PC-9 (cell line): ENCODE results near the gene SMIM14. TPM values are rescaled to one million over a fixed set of nuclear protein-coding genes. Genes with fewer than 3 reads are reported as not detected.

Source experiments
- BruUV-seq: library from RNA; stranded (reverse); fragments of 400-500 nt; replicated peaks from 2 replicates; lab custom pipeline; 2021; lab: Mats Ljungman, UMichigan
- CTCF ChIA-PET: fragments of 300-600 bp; sonication (Branson Sonifier 250); formaldehyde crosslinking; loops from one replicate; lab custom pipeline; 2022; ENCODE audit warnings: antibody characterized with exemption; lab: Charles Lee
- POLR2A ChIA-PET: fragments of 300-600 bp; sonication (Branson Sonifier 250); formaldehyde crosslinking; loops from one replicate; lab custom pipeline; 2022; ENCODE audit warnings: antibody characterized with exemption; ENCODE audit not compliant: unreplicated experiment; lab: Charles Lee
- DNase-seq, 2 experiments: peaks; one replicate each; pipeline versions ENCODE4 v3.0.0 to v3.0.0-alpha.2; 2015 to 2022; ENCODE audit warnings: mixed read lengths in 1 of 2
- H2AFZ ChIP-seq: fragments of 200-600 bp; sonication (generic); 2 replicates; pipeline ENCODE4 v1.8.1; 2017; ENCODE audit warnings: antibody characterized with exemption
- H3F3A ChIP-seq: fragments of 200-600 bp; sonication (generic); 2 replicates; pipeline ENCODE4 v1.8.1; 2017; ENCODE audit warnings: antibody characterized with exemption, mild to moderate bottlenecking, low read depth; ENCODE audit not compliant: insufficient read depth
- H3K27ac ChIP-seq: fragments of 200-600 bp; sonication (generic); 2 replicates; pipeline ENCODE4 v1.6.1; 2016; ENCODE audit warnings: mixed run types
- H3K27me3 ChIP-seq: fragments of 200-600 bp; sonication (generic); 2 replicates; pipeline ENCODE4 v1.6.1; 2016; ENCODE audit warnings: low read depth, mixed run types; ENCODE audit not compliant: insufficient read depth
- H3K36me3 ChIP-seq: fragments of 200-600 bp; sonication (generic); 2 replicates; pipeline ENCODE4 v1.6.1; 2016; ENCODE audit warnings: low read depth, mixed run types
- H3K4me1 ChIP-seq: fragments of 200-600 bp; sonication (generic); replicated peaks from 2 replicates; pipeline ENCODE4 v1.6.1; 2016; ENCODE audit warnings: mixed run types; ENCODE audit not compliant: insufficient read depth
- H3K4me2 ChIP-seq: fragments of 200-600 bp; sonication (generic); 2 replicates; pipeline ENCODE4 v1.6.1; 2017; ENCODE audit warnings: mixed run types
- H3K4me3 ChIP-seq: fragments of 200-600 bp; sonication (generic); 2 replicates; pipeline ENCODE4 v1.6.1; 2016; ENCODE audit warnings: mixed run types
- H3K79me2 ChIP-seq: fragments of 200-600 bp; sonication (generic); 2 replicates; pipeline ENCODE4 v1.6.1; 2017; ENCODE audit warnings: low read depth, mixed run types
- H3K9me2 ChIP-seq: fragments of 200-600 bp; sonication (generic); 2 replicates; pipeline ENCODE4 v1.8.1; 2017; ENCODE audit warnings: mild to moderate bottlenecking; ENCODE audit not compliant: insufficient read depth
- H3K9me3 ChIP-seq: fragments of 200-600 bp; sonication (generic); 2 replicates; pipeline ENCODE4 v1.8.1; 2016; ENCODE audit warnings: low read depth; ENCODE audit not compliant: insufficient read depth
- H4K20me1 ChIP-seq: fragments of 200-600 bp; sonication (generic); 2 replicates; pipeline ENCODE4 v1.8.1; 2017; ENCODE audit not compliant: insufficient read depth
- CTCF ChIP-seq: fragments of 200-600 bp; sonication (generic); conservative IDR thresholded peaks from 2 replicates; pipeline ENCODE4 v1.6.1; 2017; ENCODE audit warnings: mixed run types, antibody characterized with exemption, mild to moderate bottlenecking, moderate library complexity
- EZH2 ChIP-seq: fragments of 200-600 bp; sonication (generic); IDR thresholded peaks from 2 replicates; pipeline ENCODE4 v1.8.0; 2017; ENCODE audit warnings: antibody characterized with exemption, low read depth
- intact Hi-C: fragments of 100-400 bp; cut with micrococcal nuclease; formaldehyde crosslinking; loops from one replicate; pipeline ENCODE4 v1.10.0; 2022; ENCODE audit not compliant: unreplicated experiment
- total RNA-seq: library from RNA; stranded (reverse); gene quantifications from 2 replicates; pipeline ENCODE4 v1.2.3, GENCODE V29; 2021

The SMIM14 gene
- total RNA-seq, 1 experiment from 2014 or later: 64.1 TPM

- Histone ChIP-seq H3K4me3 (no peak overlapping the region), H3K27me3 (no peaks in the 10 kb centered on the region), H3F3A (peaks cover 4% of the 10 kb centered on the region; the same call in 1 of the 2 replicates), H2AFZ (no peak overlapping the region), H4K20me1 (no peaks in the 10 kb centered on the region), H3K4me1 (no peaks in the 10 kb centered on the region), H3K9me3 (no peaks in the 10 kb centered on the region), H3K9me2 (no peaks in the 10 kb centered on the region), H3K36me3 (0 out of 2 replicates have a peak, but pooled peaks cover 7% of the 10 kb centered on the region), H3K4me2 (no peak overlapping the region), H3K79me2 (no peaks in the 10 kb centered on the region), H3K27ac (no peak overlapping the region)
- DNase-seq: no peak
- intact Hi-C loops: no loop called here
- POLR2A ChIA-PET: no interaction called here
- BruUV-seq: no TSS peak
- TF ChIP-seq CTCF (no peak), EZH2 (no peak)
- CTCF ChIA-PET: no interaction called here
Measured at GRCh38 chr4:39597695-39598381, 40.8 kb downstream of the SMIM14 start.

GRCh38 chr4:39596971-39597370 lies 41.7 kb downstream of the SMIM14 start:
- H3K9me3 ChIP-seq: no peaks in the 10 kb centered on the region
- TF ChIP-seq CTCF (no peak), EZH2 (no peak)
- 0 out of 2 replicates have a peak, but pooled peaks cover 5% of the 10 kb centered on the region for H3K36me3 ChIP-seq
- POLR2A ChIA-PET: no interaction called here
- H3K4me2 ChIP-seq: no peak overlapping the region
- intact Hi-C loops: no loop called here
- peaks cover 4% of the 10 kb centered on the region; the same call in 1 of the 2 replicates for H3F3A ChIP-seq
- DNase-seq: no peak
- no peak overlapping the region for H2AFZ ChIP-seq
- no TSS peak for BruUV-seq
- H3K4me1 ChIP-seq: no peaks in the 10 kb centered on the region
- H3K4me3 ChIP-seq: no peak overlapping the region
- H3K27ac ChIP-seq: no peak overlapping the region
- H3K9me2 ChIP-seq: no peaks in the 10 kb centered on the region
- CTCF ChIA-PET: no interaction called here
- H3K27me3 ChIP-seq: no peaks in the 10 kb centered on the region
- no peaks in the 10 kb centered on the region for H4K20me1 ChIP-seq
- H3K79me2 ChIP-seq: no peaks in the 10 kb centered on the region

GRCh38 chr4:39591290-39591689 lies 47.4 kb downstream of the SMIM14 start:
- Histone ChIP-seq H3K27ac (no peak overlapping the region), H3K36me3 (no peaks in the 10 kb centered on the region), H3K9me2 (no peaks in the 10 kb centered on the region), H2AFZ (no peak overlapping the region), H3K4me3 (no peak overlapping the region), H3K4me2 (no peak overlapping the region), H4K20me1 (no peaks in the 10 kb centered on the region), H3K4me1 (no peaks in the 10 kb centered on the region), H3K9me3 (no peaks in the 10 kb centered on the region), H3K27me3 (no peaks in the 10 kb centered on the region), H3F3A (0 out of 2 replicates have a peak, but pooled peaks cover 4% of the 10 kb centered on the region), H3K79me2 (no peaks in the 10 kb centered on the region)
- POLR2A ChIA-PET: no interaction called here
- CTCF ChIA-PET: interaction anchor here (0.6 kb wide), 1 partner anchor 843 kb away, joined by 11 read pairs; no protein-coding TSS in a partner anchor
- intact Hi-C loops: no loop called here
- BruUV-seq: no TSS peak
- peak in 1 of 2 experiments; percentile 57 for DNase-seq
- TF ChIP-seq EZH2 (no peak), CTCF (peak; percentile 58)
